Stomach (tissue), 4 donors: ENCODE data around the gene VASP.

ENCODE experiments used
- CTCF ChIP-seq, 7 experiments: fragments of 450-650 bp in 4 of 7; fragments of 200-600 bp in 3 of 7; sonication (generic) in 3 of 7; IDR thresholded peaks; one replicate each; pipeline ENCODE4 v1.5.1; 2016 to 2019; ENCODE audit warnings: antibody characterized with exemption in 7 of 7, control low read depth in 2 of 7, mild to moderate bottlenecking in 1 of 7
- POLR2A ChIP-seq, 4 donors: fragments of 450-650 bp; IDR thresholded peaks; one replicate each; pipeline ENCODE4 v1.6.1; 2016; ENCODE audit warnings: antibody characterized with exemption in 4 of 4, control low read depth in 2 of 4, mild to moderate bottlenecking in 1 of 4, moderate library complexity in 1 of 4
- POLR2AphosphoS5 ChIP-seq, 3 donors: sonication (generic); formaldehyde crosslinking; IDR thresholded peaks; one replicate each; pipeline ENCODE4 v1.6.1; 2016; ENCODE audit warnings: antibody characterized with exemption in 3 of 3

- TF ChIP-seq CTCF (IDR thresholded peaks at IDR 0.05) (no peak), POLR2A (IDR thresholded peaks at IDR 0.05) (no peak), POLR2AphosphoS5 (IDR thresholded peaks at IDR 0.05) (no peak)
Observed at GRCh38 chr19:45542234-45542668, 35.0 kb downstream of the VASP start.
